ENCODE results near the gene KLF5.

DNA sequence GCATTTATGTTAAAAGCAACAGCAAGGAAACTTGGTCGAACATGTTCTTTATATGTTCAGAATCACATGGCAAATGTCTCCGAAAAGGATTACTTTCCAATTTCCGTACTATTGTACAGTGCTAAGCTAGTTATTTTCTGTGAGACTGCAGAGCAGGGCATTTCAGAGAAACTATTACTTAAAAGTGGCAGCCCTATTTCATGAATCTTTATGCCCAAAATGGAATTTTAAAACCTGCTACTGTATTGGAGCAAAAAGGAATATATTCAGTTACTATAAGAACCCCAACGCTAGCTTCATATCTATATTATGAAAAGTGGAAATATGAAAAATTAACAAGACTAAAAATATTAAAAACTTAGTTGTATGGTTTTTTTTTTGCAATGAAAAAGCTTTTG is 2.2 kb upstream of the KLF5 start:
- TF ChIP-seq, protein P1, sequence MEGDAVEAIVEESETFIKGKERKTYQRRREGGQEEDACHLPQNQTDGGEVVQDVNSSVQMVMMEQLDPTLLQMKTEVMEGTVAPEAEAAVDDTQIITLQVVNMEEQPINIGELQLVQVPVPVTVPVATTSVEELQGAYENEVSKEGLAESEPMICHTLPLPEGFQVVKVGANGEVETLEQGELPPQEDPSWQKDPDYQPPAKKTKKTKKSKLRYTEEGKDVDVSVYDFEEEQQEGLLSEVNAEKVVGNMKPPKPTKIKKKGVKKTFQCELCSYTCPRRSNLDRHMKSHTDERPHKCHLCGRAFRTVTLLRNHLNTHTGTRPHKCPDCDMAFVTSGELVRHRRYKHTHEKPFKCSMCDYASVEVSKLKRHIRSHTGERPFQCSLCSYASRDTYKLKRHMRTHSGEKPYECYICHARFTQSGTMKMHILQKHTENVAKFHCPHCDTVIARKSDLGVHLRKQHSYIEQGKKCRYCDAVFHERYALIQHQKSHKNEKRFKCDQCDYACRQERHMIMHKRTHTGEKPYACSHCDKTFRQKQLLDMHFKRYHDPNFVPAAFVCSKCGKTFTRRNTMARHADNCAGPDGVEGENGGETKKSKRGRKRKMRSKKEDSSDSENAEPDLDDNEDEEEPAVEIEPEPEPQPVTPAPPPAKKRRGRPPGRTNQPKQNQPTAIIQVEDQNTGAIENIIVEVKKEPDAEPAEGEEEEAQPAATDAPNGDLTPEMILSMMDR (IDR thresholded peaks at IDR 0.05): no peak
- TF ChIP-seq POLR2A (IDR thresholded peaks at IDR 0.05): no peak

Data from adrenal gland (tissue), 5 donors.